HG03571 (cell line): Measurements from ENCODE around the gene RBM18.

ENCODE experiments used
- ATAC-seq: cut with Tn5 transposase; IDR thresholded peaks from one replicate; pipeline ENCODE4 v1.9.1; 2021; ENCODE audit not compliant: unreplicated experiment

RBM18 gene

DNA sequence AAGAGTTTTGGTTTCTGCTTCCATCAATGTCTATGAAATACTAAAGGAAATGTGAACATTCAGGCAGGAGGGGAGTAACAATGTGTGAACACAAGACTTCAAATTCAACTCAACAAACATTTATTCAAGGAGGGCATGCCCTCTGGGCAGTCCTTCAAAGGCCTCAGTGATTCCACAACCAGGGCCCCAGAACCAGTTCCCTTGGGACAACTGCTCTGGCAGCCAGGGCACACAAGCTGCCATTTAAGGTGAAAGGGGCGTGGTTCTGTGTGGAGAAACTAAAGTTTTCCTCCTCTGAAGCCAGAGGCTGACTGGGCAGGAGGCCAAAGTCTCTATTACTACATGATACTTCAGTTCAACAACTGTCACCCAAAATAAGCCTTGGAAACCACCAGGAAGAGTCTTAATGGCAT lies 3.2 kb downstream of the RBM18 start:
- ATAC-seq, result no peak

DNA sequence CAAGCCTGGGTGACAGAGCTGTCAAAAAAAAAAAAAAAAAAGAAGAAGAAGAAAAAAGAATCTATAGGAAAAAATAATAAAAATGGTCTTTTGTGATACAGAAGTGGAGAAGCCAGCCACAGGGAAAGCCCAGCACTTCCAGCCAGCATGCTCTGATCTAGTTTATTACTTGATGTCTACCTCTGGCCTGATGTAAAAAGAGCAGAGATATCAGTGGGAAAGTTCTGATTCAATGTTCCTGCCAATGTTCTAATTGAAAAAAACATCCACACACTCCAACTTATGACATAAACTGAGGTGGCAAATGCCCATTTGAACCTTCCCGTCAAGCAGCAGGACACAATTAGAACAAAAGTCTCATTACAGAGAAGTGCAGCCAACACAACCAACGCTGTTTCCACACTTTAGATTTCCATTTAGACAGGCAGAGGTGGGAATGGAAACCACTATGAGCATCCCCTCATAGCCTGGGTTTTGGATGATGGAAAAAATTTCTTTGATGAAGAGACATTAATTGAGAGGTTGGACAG lies 5.7 kb downstream of the RBM18 start:
- ATAC-seq, result no peak

DNA sequence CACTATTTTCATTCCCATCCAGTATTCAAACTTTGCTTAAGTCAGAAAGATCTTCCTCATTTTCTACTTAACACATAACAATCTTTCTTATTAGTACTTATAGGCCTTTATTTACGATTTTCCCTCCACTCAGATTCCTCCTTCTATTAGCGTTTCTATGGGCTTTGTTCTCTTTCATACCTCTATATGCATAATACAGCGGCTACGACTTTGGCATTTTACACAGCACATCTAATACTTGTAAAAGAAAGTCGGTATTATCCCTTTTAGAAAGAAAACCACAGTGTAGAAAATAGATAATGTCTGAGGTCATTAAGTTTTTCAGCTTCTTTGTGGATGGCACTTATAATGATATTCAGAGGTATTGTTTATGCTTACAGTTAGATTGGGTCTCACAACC lies 8.4 kb downstream of the RBM18 start:
- ATAC-seq, result no peak

DNA sequence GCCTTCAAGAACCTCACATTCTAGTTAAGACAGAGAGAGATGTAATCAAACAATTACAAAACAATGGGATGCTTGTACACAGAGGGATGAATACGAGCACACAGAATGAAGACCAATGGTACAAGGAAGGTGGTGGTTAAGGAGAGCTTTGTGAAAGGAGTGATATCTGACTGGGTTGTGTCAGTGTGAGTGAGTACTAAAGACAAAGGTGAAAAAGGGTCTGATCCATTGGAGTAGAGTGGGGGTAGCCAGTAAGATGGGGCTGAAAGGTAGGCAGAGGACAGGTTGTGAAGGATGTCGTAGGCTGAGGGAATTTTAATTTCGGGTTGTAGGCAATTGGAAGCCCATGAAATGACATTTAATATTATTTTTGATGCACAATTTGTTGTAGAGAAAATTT lies 9.9 kb downstream of the RBM18 start:
- no peak for ATAC-seq

GRCh38 chr9:122252796-122253195 lies 11.8 kb downstream of the RBM18 start:
- no peak for ATAC-seq

GRCh38 chr9:122251351-122251750 lies 13.3 kb downstream of the RBM18 start:
- ATAC-seq, result no peak

DNA sequence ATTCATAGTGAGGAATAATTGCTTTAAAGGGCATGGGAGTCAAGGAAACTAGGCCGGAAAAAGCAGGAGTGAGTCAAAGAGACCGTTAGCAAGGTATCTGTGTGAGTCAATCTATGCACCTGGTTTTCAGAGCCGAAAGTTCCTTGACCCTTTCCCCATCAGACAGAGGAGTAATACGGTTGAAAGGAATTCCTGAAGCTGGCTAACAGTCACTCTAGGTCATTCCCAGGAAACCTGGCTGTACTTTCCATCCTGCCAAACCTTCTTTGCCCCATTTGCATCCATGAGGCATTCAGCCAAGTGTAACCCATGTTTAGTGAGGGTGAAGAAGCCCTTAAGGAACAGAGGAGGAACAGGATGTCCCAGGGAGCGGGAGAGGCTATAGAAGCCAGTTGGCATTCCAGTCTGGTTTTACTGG lies 16.2 kb downstream of the RBM18 start:
- no peak for ATAC-seq

DNA sequence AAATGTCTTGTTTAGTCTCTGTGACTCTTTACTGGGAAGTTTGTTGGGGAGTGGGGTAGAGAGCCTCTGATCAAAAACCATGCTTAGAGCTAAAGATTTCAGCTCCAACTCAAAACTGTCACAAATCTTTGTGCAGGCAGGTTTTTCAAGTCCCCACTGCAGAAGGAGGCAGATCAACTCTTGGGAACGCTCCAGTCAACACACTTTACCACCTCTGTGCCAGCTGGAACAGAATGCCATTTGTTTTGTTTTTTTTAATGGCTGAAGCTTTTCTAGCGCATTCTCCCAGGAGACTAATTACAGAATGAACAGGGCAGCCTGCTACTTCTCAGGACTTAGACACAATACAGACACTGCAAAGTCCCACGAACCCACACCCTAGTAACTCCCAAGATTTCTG lies 18.0 kb downstream of the RBM18 start:
- no peak for ATAC-seq

GRCh38 chr9:122244349-122244748 lies 20.3 kb downstream of the RBM18 start:
- ATAC-seq, result no peak

- no peak for ATAC-seq
Observed at GRCh38 chr9:122239722-122240121, 24.9 kb downstream of the RBM18 start.

DNA sequence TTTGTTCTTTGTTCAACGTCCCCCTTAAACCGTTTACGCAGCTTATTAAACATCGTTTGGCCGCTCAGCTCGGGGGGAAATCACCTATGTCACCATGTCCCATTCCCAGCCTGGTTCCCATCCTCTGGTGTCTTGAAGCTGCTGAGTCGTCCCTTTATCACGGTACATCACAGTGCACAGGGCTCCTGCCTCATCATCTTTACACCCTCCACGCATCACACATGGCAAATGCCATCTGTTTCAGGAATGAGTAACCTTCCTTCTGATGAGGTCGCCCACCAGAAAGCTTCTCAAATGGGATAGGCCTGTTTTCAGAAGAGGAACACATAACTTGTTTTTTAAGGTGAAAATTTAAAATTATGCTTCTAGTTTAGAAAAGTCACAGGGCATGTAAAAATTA lies 28.0 kb downstream of the RBM18 start:
- ATAC-seq, result no peak

DNA sequence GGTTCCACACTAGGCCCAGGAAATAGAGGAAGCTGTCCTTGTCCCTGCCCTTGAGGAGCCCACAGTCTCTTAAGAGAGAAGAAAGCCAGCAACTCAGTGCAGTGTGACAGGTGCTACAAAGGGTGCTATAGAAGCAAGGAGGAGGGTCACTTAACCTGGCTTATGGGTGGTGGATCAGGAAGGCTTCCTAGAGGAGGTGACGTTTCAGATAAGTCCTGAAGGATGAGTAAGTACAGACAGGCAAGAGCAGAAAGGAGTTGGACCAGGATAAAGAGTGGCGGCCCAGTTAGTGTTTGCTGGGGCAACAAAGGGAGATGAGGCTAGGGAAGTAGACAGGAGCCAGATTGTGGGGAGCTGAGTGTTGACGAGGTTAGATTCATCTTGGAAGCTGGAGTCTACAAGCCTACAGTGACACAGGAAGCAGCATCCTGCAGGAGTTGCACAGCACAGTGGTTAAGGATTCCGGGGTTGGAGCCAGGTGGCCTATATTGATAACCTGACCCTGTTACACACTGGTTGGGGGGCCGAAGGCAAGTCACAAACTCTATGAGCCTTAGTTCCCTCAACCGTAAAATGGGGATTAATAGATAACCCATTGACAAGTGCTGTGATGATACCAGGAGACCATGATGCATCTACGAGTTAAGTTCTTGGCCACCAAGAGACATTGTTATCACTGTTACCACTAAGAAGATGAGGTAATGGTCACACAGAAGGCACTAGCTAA lies 30.5 kb downstream of the RBM18 start:
- ATAC-seq, result no peak

DNA sequence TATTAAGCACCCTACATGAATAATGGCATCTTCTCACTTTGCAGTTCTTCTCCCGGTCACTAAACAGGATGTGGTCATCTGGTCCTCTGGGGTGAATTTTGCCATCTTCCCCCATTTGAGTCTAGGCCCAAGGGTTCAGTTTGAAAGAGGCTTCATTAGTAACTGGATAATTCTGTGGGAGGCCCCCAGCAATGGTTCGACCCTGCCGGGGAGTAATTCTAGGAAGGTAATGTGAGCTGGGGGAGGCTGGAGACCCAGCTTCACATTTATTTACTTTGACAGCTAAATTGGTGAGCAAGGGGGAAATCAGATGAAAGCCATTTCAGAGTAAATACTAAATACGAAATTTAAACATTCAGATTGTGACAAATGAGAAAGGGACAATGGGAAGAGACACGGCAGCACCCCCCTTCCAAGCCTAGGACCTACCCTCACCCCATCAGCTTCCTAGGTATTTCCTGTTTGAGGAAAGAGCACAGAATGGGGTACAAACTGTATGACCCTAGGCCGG lies 31.8 kb downstream of the RBM18 start:
- no peak for ATAC-seq

DNA sequence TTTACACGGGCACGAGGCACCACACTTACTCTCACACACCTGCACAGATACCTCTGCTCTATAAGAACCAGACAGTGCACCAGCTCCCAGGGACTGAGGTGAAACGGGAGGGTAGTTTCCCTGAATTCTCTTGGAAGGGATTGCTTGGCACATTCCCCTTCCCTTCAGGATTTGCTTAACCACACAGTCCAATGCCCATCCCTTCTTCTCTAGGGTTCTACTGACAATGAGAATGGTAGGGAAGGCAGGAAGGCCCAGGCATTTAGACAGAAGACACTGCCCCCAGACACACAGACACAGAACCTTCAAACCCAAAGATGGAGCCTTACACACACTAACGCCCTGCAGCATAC lies 35.2 kb downstream of the RBM18 start:
- no peak for ATAC-seq

DNA sequence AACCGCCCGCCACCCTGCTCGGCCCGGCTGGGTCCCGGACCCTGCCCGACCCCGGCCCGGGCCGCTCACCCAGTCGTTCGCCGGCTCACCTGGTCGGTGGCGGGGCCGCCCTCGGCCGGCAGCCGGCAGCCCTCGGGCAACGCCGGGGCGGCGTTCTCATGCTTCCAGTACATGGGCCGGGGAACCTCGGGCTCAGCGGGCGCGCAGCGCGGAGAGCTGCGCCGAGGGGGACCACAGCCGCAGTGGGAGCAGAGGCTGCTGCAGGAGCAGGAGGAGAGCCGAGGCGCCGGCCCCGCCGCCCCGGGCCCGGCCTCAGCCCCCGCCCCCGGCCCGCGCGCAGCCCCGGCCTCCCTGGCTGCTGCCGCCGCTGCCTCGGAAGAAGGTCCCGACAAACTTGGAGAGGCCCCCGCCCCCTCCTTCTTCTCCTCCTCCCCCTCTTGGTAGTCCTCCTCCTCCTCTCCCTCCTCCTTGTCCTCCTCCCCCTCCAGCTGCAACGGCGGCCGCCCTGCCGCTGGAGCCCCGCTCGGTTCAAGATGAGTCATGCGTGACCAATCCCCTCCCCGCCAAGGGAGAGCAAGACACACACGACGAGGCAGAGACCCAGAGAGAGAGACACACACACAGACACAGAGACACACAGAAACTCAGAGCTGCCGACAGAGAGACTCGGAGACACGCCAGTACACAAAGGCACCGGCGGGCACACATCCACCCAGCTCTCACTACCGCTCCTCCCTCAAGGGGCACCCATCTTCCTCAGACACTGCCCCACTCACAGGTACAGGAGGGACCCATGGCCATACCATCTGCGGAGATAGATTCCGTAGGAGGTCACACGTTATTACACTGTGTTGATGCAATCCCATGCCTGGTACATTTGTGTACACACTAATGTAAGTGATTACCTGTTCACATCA lies 35.8 kb downstream of the RBM18 start, which contains the start of gene LHX6:
LHX6 (minus strand) TSS at position 390 of the 917 bp plus-strand sequence; CDS start at position 173, 217 bp downstream.
- ATAC-seq, result no peak

DNA sequence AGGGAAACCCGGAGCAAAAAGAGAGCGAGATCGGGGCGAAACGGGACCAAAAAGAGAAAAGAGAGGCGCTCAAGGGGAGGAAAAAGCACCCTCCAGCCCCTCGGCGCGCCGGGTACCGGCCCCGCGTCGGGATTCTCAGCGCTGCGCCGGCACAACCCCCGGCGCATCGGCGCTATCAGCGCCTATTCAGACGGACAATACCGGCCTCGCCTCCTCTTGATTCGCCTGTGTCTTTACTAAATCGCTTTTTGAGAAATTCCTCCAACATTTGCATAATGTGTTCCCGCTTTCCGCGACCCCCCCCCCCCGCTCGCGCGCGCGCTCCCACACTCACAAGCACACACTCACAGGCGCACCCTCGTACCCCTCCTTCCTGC lies 36.5 kb downstream of the RBM18 start:
- no peak for ATAC-seq

- ATAC-seq, result no peak
Observed at GRCh38 chr9:122227575-122227900, 37.1 kb downstream of the RBM18 start.

DNA sequence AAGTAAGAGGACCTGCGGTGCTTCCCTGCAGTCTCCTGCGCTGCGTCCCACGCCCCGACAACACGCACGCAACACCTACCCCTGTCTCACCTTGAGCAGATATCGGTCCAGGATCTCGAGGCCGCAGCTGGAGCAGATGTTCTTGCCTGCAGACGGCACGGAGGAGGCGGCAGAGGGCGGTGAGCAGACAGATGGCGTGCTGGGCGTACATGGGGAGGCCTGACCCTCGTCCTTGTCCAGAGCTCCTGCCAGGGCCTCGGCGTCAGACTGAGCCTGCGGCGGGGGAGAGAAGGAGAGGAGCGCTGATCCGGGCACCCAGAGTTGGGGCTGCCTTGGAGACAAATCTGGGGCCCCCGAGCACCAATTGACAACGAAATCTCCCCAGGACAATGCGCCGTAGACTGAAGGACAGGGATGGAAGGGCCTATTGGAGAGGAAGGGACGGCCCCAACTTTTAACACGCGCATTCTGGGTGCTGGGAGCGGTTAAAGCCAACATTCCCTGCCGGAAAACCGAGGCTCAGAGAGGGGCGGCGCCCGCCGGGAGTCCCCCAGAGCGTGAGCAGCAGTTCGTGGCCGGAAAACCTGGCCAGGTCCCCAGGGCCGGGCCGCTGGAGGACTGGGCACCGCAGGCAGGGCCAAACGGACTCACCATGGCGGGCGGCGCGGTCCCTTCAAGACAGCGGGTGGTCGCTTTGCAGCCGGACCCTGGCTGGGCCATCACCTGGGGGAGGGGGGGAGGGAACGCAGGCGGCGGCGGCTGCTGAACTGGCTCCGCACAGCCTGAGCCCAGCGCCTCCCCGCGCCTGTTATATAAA lies 37.7 kb downstream of the RBM18 start:
- ATAC-seq, result no peak

GRCh38 chr9:122226142-122226757 lies 38.4 kb downstream of the RBM18 start:
- ATAC-seq, result no peak

DNA sequence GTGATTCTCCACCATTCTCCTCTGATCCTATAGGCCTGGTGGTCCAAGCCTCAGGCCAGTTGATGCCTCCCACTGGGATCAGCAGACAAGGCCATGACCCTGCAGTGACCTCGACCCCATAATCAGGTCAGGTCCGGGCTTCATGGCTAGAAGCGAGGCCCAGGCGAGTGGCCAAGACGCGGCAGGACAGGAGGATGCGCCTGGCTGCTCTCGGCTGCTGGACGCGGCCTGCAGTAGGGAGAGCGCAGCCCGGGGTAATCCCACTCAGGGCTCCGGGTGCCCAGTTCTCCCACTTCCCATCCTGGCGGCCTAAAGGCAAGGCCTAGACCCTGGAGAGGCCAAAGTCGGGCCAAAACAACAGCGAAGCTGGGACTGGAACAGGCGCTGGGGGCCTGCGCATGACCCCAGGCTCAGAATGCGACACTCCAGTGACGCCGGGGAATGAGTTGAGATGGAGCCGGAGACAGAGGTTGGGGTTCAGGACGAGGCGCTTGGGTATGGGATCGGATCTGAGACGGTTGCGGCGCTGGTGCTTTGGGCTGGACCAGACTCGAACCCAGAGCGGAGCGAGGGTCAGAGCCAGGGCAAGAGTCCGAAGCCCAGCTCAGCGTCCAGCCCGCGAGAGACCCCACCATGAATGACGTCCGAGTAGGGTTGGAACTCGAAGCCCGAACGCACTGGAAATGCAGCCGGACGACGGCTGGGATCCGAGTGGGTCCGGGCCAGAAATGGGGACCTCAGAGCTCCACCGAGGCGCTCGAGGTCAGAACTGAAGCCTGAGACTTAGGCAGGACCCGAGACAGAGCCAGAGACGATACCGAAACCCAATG lies 39.1 kb downstream of the RBM18 start:
- ATAC-seq, result no peak
